ENCODE results near the gene VEGFB.

The VEGFB gene

DNA sequence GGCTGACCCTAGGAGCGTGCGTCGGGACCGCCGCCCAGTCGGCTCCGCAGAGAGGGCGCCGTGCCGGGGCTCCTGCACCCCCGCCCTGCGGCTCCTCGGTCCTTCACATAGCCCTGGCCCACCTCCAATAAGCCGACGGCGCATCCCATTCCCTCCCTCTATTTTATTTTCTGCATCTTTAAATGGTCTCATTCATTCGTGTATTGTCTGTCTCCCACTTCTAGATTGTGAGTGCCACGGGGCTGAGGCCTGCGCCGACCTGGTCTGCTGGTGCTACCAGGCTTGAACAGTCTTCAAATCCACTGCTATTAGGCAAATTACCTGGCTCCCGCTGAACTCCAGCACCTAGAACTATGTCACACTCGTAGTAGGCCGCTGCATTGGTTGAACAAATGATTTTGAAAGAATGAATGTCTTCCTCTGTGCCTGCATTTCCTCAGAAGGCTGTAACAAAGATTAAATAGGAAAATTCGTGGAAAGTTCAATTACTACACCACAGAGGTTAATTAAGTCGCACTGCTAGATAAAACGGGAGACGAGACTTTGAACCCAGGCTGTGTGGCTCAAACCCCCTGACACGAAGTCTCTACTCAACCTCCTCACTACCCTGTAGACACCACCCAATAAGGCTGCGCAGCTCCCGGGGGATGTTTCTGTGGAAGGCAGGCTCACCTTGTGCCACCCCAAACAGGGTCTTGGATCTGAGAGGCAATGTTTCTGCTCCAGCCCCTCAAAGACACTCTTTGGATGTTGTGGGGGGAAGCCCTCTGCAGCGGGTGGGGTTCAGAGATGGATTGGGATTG is 13.5 kb downstream of the VEGFB start:
- no peak for DNase-seq (ENCODE audit: low spot score)

DNA sequence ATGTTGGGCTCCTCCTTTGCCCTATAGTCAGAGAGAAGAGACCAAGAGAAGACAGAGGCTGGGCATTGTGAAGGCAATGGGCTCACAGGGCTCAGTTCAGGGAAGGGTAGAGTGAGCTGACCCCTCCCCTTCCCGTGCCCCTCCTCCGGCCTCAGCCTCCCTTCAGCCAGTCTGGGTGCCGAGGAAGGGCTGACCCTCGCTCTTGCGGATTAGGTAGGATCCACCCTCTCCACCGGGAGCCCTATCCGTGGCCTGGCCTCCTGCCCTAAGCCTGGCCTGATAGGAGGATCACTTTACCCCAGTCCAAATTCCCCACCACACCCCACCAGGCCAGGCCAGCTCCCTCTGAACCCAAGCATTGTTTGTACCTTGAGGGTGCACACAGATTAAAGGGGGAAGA is 14.2 kb downstream of the VEGFB start:
- no peak for DNase-seq (ENCODE audit: low spot score)

- no peak for DNase-seq (ENCODE audit: low spot score)
These were observed 14.7 kb downstream of the VEGFB start for GRCh38 chr11:64249038-64249437.

GRCh38 chr11:64249563-64250414 is 15.4 kb downstream of the VEGFB start:
- no peak for DNase-seq (ENCODE audit: low spot score)

- DNase-seq (ENCODE audit: low spot score) = no peak
These were observed 16.1 kb downstream of the VEGFB start for GRCh38 chr11:64250415-64251015.

DNA sequence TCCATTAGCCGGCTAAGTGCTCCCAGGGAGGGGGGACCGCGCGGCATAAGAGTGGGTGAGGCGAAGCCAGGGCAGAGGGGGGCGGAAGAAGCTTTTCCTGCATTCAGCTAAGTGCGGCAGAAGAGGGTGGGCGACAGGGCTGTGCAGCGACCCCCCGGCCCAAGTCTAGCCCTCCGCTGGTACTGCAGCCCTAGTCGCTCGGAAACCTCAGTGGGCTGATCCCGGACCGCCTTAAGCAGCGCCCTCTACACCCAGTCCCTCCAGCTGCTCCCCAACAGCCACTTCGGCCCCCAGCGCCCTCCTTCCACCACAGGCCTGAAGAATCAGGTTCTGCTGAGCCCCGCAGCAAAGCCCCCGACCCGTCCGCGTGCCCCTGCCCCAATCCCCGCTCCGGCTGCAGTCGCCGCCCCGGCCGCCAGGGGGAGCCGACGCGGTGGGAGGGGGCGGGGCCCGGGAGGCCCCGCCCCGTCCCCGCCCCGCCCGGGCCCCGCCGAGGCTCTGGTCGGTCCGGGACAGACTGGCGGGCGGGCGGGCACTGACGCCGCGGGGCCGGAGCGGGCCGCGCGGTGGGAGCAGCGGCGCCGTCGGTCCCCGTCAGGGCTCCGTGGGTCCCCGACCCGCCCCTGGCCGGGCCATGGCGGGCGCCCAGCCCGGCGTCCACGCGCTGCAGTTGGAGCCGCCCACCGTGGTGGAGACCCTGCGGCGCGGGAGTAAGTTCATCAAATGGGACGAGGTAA is 16.8 kb downstream of the VEGFB start, which contains the start of gene PLCB3:
PLCB3 (plus strand) TSS at position 515 of the 737 bp plus-strand sequence; CDS start at position 635, 120 bp downstream.
- no peak for DNase-seq (ENCODE audit: low spot score)

GRCh38 chr11:64251753-64252002 is 17.3 kb downstream of the VEGFB start:
- DNase-seq (ENCODE audit: low spot score) = no peak

DNA sequence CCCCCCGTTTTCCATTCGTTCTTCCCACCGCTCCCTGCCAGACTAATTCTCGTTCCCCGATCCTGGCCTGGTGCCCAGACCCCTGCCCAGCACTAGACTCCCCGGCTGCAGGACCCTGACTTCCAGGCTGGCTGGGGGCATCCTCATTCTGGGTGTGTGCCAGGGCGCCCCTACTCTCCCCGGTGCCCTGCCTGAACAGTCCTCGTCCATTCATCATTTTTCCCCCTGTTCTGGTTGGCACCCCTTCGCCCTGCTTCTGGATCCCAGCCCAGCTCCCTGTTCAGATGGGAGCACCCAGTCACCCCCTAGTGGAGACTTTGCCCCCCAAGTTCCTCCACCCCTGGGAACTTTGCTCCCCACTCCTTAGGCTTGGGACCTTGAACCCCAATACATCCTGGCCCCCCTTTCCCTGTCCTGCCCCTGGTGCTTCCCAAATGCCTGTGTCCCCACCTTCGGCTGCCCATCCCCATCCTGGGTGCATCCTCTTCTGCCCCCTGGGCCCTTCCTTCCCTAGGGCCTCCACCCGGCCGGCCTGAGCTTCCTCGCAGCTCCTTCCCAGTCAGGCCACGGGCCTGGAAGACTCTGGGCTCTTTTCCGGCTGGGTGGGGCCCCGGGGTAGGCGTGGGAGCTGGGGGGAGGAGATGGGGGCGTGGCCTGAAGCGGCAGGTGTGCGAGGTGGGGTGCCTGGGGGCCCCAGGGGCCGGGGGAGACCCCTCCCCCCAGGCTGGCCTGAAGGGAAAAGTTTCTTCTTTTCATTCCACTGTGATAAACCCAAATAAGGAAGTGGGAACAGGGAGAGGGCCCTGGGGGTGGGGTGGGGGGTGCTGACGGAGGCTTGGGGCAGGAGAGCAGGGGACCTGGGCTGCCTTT is 17.9 kb downstream of the VEGFB start:
- DNase-seq (ENCODE audit: low spot score) = no peak

GRCh38 chr11:64253043-64253442 is 18.7 kb downstream of the VEGFB start:
- no peak for DNase-seq (ENCODE audit: low spot score)

DNA sequence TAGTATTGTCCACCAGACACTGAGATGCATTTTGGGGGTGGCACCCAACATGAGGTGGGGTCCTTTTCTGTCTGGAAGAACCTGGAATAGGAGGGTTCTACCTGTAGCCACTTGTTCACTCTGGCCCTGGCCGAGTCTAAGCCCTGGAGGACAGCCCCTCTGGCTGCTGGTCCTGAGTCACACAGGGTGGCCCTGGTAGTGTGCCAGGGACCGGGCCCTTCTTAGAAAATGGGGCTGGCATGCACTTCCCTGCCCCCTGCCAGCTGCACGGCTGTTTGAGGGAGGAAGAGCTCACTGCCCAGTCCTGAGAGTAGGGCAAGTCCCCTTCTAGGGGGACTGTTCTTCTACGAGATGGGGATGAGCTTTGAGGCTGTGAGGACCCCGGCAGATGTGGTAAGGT is 19.1 kb downstream of the VEGFB start:
- no peak for DNase-seq (ENCODE audit: low spot score)

- DNase-seq (ENCODE audit: low spot score) = no peak
These were observed 19.9 kb downstream of the VEGFB start for GRCh38 chr11:64254326-64254725.

- DNase-seq (ENCODE audit: low spot score) = no peak
These were observed 21.0 kb downstream of the VEGFB start for GRCh38 chr11:64255135-64256128.

DNA sequence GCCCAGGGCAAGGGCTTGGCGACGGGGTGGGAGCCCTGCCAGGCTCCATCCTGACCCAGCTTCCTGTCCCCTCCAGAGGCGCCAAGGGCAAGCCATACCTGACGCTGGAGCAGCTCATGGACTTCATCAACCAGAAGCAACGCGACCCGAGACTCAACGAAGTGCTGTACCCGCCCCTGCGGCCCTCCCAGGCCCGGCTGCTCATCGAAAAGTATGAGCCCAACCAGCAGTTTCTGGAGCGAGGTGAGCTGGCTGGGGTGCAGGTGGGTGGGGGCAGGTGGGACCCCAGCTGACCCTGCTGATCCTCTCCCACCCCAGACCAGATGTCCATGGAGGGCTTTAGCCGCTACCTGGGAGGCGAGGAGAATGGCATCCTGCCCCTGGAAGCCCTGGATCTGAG is 21.9 kb downstream of the VEGFB start:
- no peak for DNase-seq (ENCODE audit: low spot score)

- DNase-seq (ENCODE audit: low spot score) = no peak
These were observed 24.0 kb downstream of the VEGFB start for GRCh38 chr11:64258356-64258755.

- no peak for DNase-seq (ENCODE audit: low spot score)
These were observed 24.7 kb downstream of the VEGFB start for GRCh38 chr11:64258946-64259532.

GRCh38 chr11:64259533-64260067 is 25.2 kb downstream of the VEGFB start:
- no peak for DNase-seq (ENCODE audit: low spot score)

GRCh38 chr11:64260147-64260708 is 25.8 kb downstream of the VEGFB start:
- no peak for DNase-seq (ENCODE audit: low spot score)

- DNase-seq (ENCODE audit: low spot score) = no peak
These were observed 27.2 kb downstream of the VEGFB start for GRCh38 chr11:64261556-64262080.

Data from putamen (tissue), 1 donor.